ENCODE measurements around the gene PPARGC1A. TPM values are rescaled to one million over a fixed set of nuclear protein-coding genes. Genes with fewer than 3 reads are reported as not detected.

The PPARGC1A gene
- total and polyA plus RNA-seq, 10 of the 15 experiments (the other 5 are each of a cell fraction or from before 2014, with no cell fraction given), result 0.01 to 0.05 (median 0.04) TPM; not detected in 7

DNA sequence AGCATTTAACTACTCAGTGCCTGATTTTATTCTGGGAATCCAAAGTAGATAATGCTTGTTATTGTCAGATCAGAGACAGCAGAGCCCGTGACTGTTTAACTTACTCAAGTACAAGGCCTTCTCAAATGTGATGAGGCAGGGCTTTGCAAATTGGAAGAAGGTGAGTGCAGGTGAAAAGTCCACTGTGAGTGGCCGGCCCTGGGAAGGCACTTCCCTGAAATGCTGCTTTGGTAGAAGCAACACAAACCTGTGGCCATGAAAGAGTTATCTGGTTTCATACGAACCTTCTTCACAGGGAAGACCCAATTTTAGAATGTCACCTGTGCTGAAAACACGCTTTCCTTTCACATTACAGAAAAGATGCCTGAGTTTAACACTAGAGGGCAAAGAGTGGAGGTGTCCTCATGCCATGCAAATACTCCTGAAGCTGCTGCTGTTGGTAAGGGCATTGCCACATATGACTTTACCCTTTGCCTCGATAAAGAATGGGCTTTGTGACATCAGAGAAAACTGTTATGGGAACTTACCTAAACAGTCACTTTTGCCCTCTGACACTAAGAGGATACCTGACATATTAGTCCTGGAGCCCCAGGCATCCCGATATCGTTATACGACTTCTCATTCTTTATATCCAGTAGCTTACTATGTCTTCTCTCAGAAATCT lies 8.0 kb downstream of the PPARGC1A start:
- no peak overlapping the region for H3K9ac ChIP-seq (ENCODE audit: control insufficient read depth, insufficient read depth, low read length)
- SMC1A ChIA-PET (ENCODE audit: uncharacterized antibody, unreplicated experiment), result no interaction called here
- H3K4me3 ChIP-seq, result no peak overlapping the region
- H3K27me3 ChIP-seq (replicated peaks in 1 of 2; ENCODE audit: control insufficient read depth in 2 of 2, insufficient read depth in 2 of 2, low read length in 1 of 2), result no peaks in the 10 kb centered on the region
- BruUV-seq (replicated peaks), result no TSS peak
- TF ChIP-seq KAT2A (conservative IDR thresholded peaks at IDR 0.05; ENCODE audit: control insufficient read depth, low read depth, low read length), result no peak
- no peak for TF ChIP-seq KDM1A (IDR thresholded peaks at IDR 0.05; ENCODE audit: borderline replicate concordance)
- TF ChIP-seq HDAC6 (IDR thresholded peaks at IDR 0.05; ENCODE audit: unreplicated experiment), result no peak
- TF ChIP-seq POLR2AphosphoS2 (IDR thresholded peaks at IDR 0.05; ENCODE audit: low read depth, low read length), result no peak
- TF ChIP-seq BCL3 (IDR thresholded peaks at IDR 0.05; ENCODE audit: borderline replicate concordance, insufficient read depth, low read depth, low read length, poor library complexity, severe bottlenecking), result no peak
- TF ChIP-seq ATF7 (IDR thresholded peaks at IDR 0.05; ENCODE audit: low read depth), result no peak
- TF ChIP-seq NFYB (IDR thresholded peaks at IDR 0.05; ENCODE audit: insufficient read depth, low read depth, low read length), result no peak
- no peak for TF ChIP-seq NFXL1 (IDR thresholded peaks at IDR 0.05; ENCODE audit: borderline replicate concordance)
- TF ChIP-seq, protein P1, sequence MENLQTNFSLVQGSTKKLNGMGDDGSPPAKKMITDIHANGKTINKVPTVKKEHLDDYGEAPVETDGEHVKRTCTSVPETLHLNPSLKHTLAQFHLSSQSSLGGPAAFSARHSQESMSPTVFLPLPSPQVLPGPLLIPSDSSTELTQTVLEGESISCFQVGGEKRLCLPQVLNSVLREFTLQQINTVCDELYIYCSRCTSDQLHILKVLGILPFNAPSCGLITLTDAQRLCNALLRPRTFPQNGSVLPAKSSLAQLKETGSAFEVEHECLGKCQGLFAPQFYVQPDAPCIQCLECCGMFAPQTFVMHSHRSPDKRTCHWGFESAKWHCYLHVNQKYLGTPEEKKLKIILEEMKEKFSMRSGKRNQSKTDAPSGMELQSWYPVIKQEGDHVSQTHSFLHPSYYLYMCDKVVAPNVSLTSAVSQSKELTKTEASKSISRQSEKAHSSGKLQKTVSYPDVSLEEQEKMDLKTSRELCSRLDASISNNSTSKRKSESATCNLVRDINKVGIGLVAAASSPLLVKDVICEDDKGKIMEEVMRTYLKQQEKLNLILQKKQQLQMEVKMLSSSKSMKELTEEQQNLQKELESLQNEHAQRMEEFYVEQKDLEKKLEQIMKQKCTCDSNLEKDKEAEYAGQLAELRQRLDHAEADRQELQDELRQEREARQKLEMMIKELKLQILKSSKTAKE (IDR thresholded peaks at IDR 0.05; ENCODE audit: low read depth, poor library complexity, severe bottlenecking), result no peak
- intact Hi-C loops (cut with micrococcal nuclease; ENCODE audit: unreplicated experiment) (no loop called here), in situ Hi-C loops (cut with MboI) (no loop called here)
- CTCF ChIA-PET, result no interaction called here
- WGBS (ENCODE audit: insufficient coverage, insufficient replicate concordance, low lambda C conversion rate, missing lambda C conversion rate), result 26% methylated on average over 7 of the region's 8 CpGs
- H3K4me1 ChIP-seq (ENCODE audit: control insufficient read depth, insufficient read depth, low read length), result no peaks in the 10 kb centered on the region
- DNase-seq (ENCODE audit: low read depth, low spot score), result no peak
- POLR2A ChIA-PET, result no interaction called here
- H2AFZ ChIP-seq (ENCODE audit: control insufficient read depth, low read depth, low read length), result no peak overlapping the region
- H3K27ac ChIP-seq (ENCODE audit: control insufficient read depth, insufficient read depth), result no peak overlapping the region
- no peaks in the 10 kb centered on the region for H3K79me2 ChIP-seq (ENCODE audit: control insufficient read depth, insufficient read depth, low read length)
- no peaks in the 10 kb centered on the region for H3K36me3 ChIP-seq (ENCODE audit: control insufficient read depth in 2 of 2, insufficient read depth in 2 of 2, low read length in 1 of 2)
- H4K20me1 ChIP-seq (ENCODE audit: control insufficient read depth, insufficient read depth), result no peaks in the 10 kb centered on the region
- H3K9me3 ChIP-seq (replicated peaks; ENCODE audit: control insufficient read depth, insufficient read depth, low read length), result no peaks in the 10 kb centered on the region
- no peak overlapping the region for H3K4me2 ChIP-seq (ENCODE audit: control insufficient read depth, insufficient read depth)
- 0 out of 3 replicates have a peak, but pooled peaks have one; percentile 30 for ATAC-seq
- RAD21 ChIA-PET (ENCODE audit: unreplicated experiment), result no interaction called here
- FAIRE-seq, result no peak
